Natural killer cell treated with Interleukin-12 subunit alpha and Interleukin-12 subunit beta and Interleukin-15 and Interleukin-18, amount 100 ng/mL, for 72 hours (primary cell): Measurements from ENCODE around the gene TIMM29. TPM values are rescaled to one million over a fixed set of nuclear protein-coding genes. Genes with fewer than 3 reads are reported as not detected.
"Not testable (repeated sequence)": the region's sequence is repeated elsewhere in the genome, so short reads cannot be mapped to it uniquely, and the experiment has no call there.

Source experiments
- ATAC-seq, 2 donors: fragments of 150-1000 bp; cut with Tn5 transposase in 1 of 2; sonication (Bioruptor Pico), chemical (Tn5 transposase) in 1 of 2; 2 replicates each; pipeline ENCODE4 v1.10.0; 2021
- DNase-seq: peaks from one replicate; pipeline ENCODE4 v3.0.0; 2022; ENCODE audit warnings: low spot score
- H3K27ac Mint-ChIP-seq, 2 donors: 1 replicate in 1 of 2; 2 replicates in 1 of 2; pipeline ENCODE4 v1.8.0; 2022; ENCODE audit warnings: mixed read lengths in 2 of 2, mild to moderate bottlenecking in 1 of 2, moderate library complexity in 1 of 2
- H3K27me3 Mint-ChIP-seq, 2 donors: 1 replicate in 1 of 2; 2 replicates in 1 of 2; pipeline ENCODE4 v1.8.0; 2022; ENCODE audit warnings: mixed read lengths in 2 of 2
- H3K36me3 Mint-ChIP-seq: one replicate; pipeline ENCODE4 v1.8.0; 2022; ENCODE audit warnings: mixed read lengths
- H3K4me1 Mint-ChIP-seq, 2 donors: 1 replicate in 1 of 2; 2 replicates in 1 of 2; pipeline ENCODE4 v1.8.0; 2022; ENCODE audit warnings: low read depth in 2 of 2, mixed read lengths in 2 of 2, mild to moderate bottlenecking in 1 of 2
- H3K4me3 Mint-ChIP-seq: one replicate; pipeline ENCODE4 v1.8.0; 2022; ENCODE audit warnings: mixed read lengths
- H3K9me3 Mint-ChIP-seq: 2 replicates; pipeline ENCODE4 v1.8.0; 2022; ENCODE audit warnings: mixed read lengths
- total RNA-seq, 2 donors: library from RNA; stranded (reverse); gene quantifications; one replicate each; pipeline ENCODE4 v1.2.3, GENCODE V29; 2022

TIMM29 gene
- total RNA-seq, 2 donors from 2014 or later, result 24.9 to 30.2 TPM

GRCh38 chr19:10941649-10942048 is 13.0 kb downstream of the TIMM29 start:
- H3K4me1 Mint-ChIP-seq, H3K36me3 Mint-ChIP-seq, H3K9me3 Mint-ChIP-seq, H3K27me3 Mint-ChIP-seq, H3K27ac Mint-ChIP-seq, DNase-seq, ATAC-seq, H3K4me3 Mint-ChIP-seq: not testable (repeated sequence)

GRCh38 chr19:10943412-10943811 is 14.8 kb downstream of the TIMM29 start:
- H3K4me3 Mint-ChIP-seq, H3K27me3 Mint-ChIP-seq, H3K4me1 Mint-ChIP-seq, H3K9me3 Mint-ChIP-seq, DNase-seq, H3K36me3 Mint-ChIP-seq, ATAC-seq, H3K27ac Mint-ChIP-seq: not testable (repeated sequence)

GRCh38 chr19:10945264-10945663 is 16.7 kb downstream of the TIMM29 start:
- H3K36me3 Mint-ChIP-seq, result no peaks in the 10 kb centered on the region
- H3K27ac Mint-ChIP-seq, result no peak overlapping the region
- DNase-seq, result no peak
- H3K27me3 Mint-ChIP-seq, result no peaks in the 10 kb centered on the region
- peaks cover 3 to 4% of the 10 kb centered on the region in 2 donors for H3K4me1 Mint-ChIP-seq
- no peaks in the 10 kb centered on the region for H3K9me3 Mint-ChIP-seq
- no peak for ATAC-seq
- no peak overlapping the region for H3K4me3 Mint-ChIP-seq

GRCh38 chr19:10946958-10947657 is 18.5 kb downstream of the TIMM29 start:
- H3K4me3 Mint-ChIP-seq, result no peak overlapping the region
- DNase-seq, result no peak
- peak overlapping the region in 1 of 2 donors; percentile 72 for H3K27ac Mint-ChIP-seq
- H3K9me3 Mint-ChIP-seq, result no peaks in the 10 kb centered on the region
- ATAC-seq, result peak in 1 of 2 donors; percentile 68
- no peaks in the 10 kb centered on the region for H3K27me3 Mint-ChIP-seq
- peaks cover 1 to 2% of the 10 kb centered on the region in 2 donors for H3K4me1 Mint-ChIP-seq
- H3K36me3 Mint-ChIP-seq, result no peaks in the 10 kb centered on the region

GRCh38 chr19:10952809-10953208 is 24.2 kb downstream of the TIMM29 start:
- Mint-ChIP-seq H3K9me3 (no peaks in the 10 kb centered on the region), H3K27me3 (no peaks in the 10 kb centered on the region), H3K4me1 (peaks cover 0 to 5% of the 10 kb centered on the region in 2 donors), H3K4me3 (no peak overlapping the region), H3K27ac (no peak overlapping the region), H3K36me3 (no peaks in the 10 kb centered on the region)
- DNase-seq (no peak), ATAC-seq (no peak)

GRCh38 chr19:10959277-10959968 is 30.8 kb downstream of the TIMM29 start:
- H3K4me1 Mint-ChIP-seq, result peaks cover 22 to 34% of the 10 kb centered on the region in 2 donors
- not testable (repeated sequence) for ATAC-seq, H3K9me3 Mint-ChIP-seq, DNase-seq, H3K36me3 Mint-ChIP-seq, H3K27me3 Mint-ChIP-seq
- peak overlapping the region; percentile 85 for H3K4me3 Mint-ChIP-seq
- peak overlapping the region; percentile 80 to 88 for H3K27ac Mint-ChIP-seq

GRCh38 chr19:10960314-10961072 is 31.9 kb downstream of the TIMM29 start, which contains the start of gene SMARCA4:
Gene SMARCA4, plus strand, starts transcription at chr19:10961030. Its CDS starts 23,122 bp downstream, at chr19:10984152.
- no peaks in the 10 kb centered on the region for H3K9me3 Mint-ChIP-seq
- DNase-seq, result peak; percentile 99
- H3K36me3 Mint-ChIP-seq, result no peaks in the 10 kb centered on the region
- peak within 1 kb of the TSS; percentile 81 to 88 for H3K27ac Mint-ChIP-seq
- H3K4me3 Mint-ChIP-seq, result peak within 1 kb of the TSS; percentile 87
- peak; percentile 94 to 95 for ATAC-seq
- H3K27me3 Mint-ChIP-seq, result no peaks in the 10 kb centered on the region
- peaks cover 24 to 32% of the 10 kb centered on the region in 2 donors for H3K4me1 Mint-ChIP-seq

- Mint-ChIP-seq H3K9me3 (no peaks in the 10 kb centered on the region), H3K4me3 (peak overlapping the region; percentile 87), H3K36me3 (no peaks in the 10 kb centered on the region), H3K27ac (peak overlapping the region; percentile 81 to 85), H3K4me1 (peaks cover 28 to 35% of the 10 kb centered on the region in 2 donors), H3K27me3 (no peaks in the 10 kb centered on the region)
- ATAC-seq (peak; percentile 62 to 73), DNase-seq (no peak)
Measured at GRCh38 chr19:10961073-10961860, 32.7 kb downstream of the TIMM29 start.

GRCh38 chr19:10962863-10963262 is 34.3 kb downstream of the TIMM29 start:
- DNase-seq (no peak), ATAC-seq (no peak)
- Mint-ChIP-seq H3K9me3 (no peaks in the 10 kb centered on the region), H3K4me3 (peak overlapping the region; percentile 87), H3K27ac (no peak overlapping the region), H3K4me1 (peaks cover 28 to 38% of the 10 kb centered on the region in 2 donors), H3K27me3 (no peaks in the 10 kb centered on the region), H3K36me3 (no peaks in the 10 kb centered on the region)

- peak overlapping the region; percentile 87 for H3K4me3 Mint-ChIP-seq
- ATAC-seq, result no peak
- DNase-seq, result no peak
- peak overlapping the region; percentile 60 to 64 for H3K27ac Mint-ChIP-seq
- H3K9me3 Mint-ChIP-seq, result no peaks in the 10 kb centered on the region
- peaks cover 33 to 40% of the 10 kb centered on the region in 2 donors for H3K4me1 Mint-ChIP-seq
- H3K36me3 Mint-ChIP-seq, result no peaks in the 10 kb centered on the region
- no peaks in the 10 kb centered on the region for H3K27me3 Mint-ChIP-seq
Measured at GRCh38 chr19:10963865-10964264, 35.3 kb downstream of the TIMM29 start.

GRCh38 chr19:10964903-10965302 is 36.3 kb downstream of the TIMM29 start:
- no peaks in the 10 kb centered on the region for H3K9me3 Mint-ChIP-seq
- DNase-seq (no peak), ATAC-seq (no peak)
- no peaks in the 10 kb centered on the region for H3K36me3 Mint-ChIP-seq
- peaks cover 37 to 39% of the 10 kb centered on the region in 2 donors for H3K4me1 Mint-ChIP-seq
- no peak overlapping the region for H3K4me3 Mint-ChIP-seq
- H3K27ac Mint-ChIP-seq, result no peak overlapping the region
- H3K27me3 Mint-ChIP-seq, result no peaks in the 10 kb centered on the region

GRCh38 chr19:10965398-10965797 is 36.8 kb downstream of the TIMM29 start:
- no peak for DNase-seq
- H3K36me3 Mint-ChIP-seq, result no peaks in the 10 kb centered on the region
- H3K4me3 Mint-ChIP-seq, result no peak overlapping the region
- H3K27ac Mint-ChIP-seq, result no peak overlapping the region
- no peak for ATAC-seq
- no peaks in the 10 kb centered on the region for H3K9me3 Mint-ChIP-seq
- H3K27me3 Mint-ChIP-seq, result no peaks in the 10 kb centered on the region
- peaks cover 37 to 39% of the 10 kb centered on the region in 2 donors for H3K4me1 Mint-ChIP-seq

- H3K4me3 Mint-ChIP-seq, result no peak overlapping the region
- no peak for ATAC-seq
- H3K27ac Mint-ChIP-seq, result no peak overlapping the region
- peaks cover 33 to 43% of the 10 kb centered on the region in 2 donors for H3K4me1 Mint-ChIP-seq
- no peaks in the 10 kb centered on the region for H3K27me3 Mint-ChIP-seq
- no peaks in the 10 kb centered on the region for H3K36me3 Mint-ChIP-seq
- H3K9me3 Mint-ChIP-seq, result no peaks in the 10 kb centered on the region
- no peak for DNase-seq
Measured at GRCh38 chr19:10966809-10967208, 38.2 kb downstream of the TIMM29 start.
